OCI-LY1 (cell line): ENCODE measurements around the gene PGAP1.

Experiments used
- CTCF ChIP-seq: fragments of 200-600 bp; sonication (generic), shearing (Covaris generic); IDR thresholded peaks from 2 replicates; pipeline ENCODE4 v1.5.1; 2017; ENCODE audit warnings: mild to moderate bottlenecking, antibody characterized with exemption, low read length, moderate library complexity, mixed read lengths
- EZH2 ChIP-seq: fragments of 200-600 bp; sonication (generic), shearing (Covaris generic); IDR thresholded peaks from 2 replicates; pipeline ENCODE4 v1.8.0; 2017; ENCODE audit warnings: borderline replicate concordance, mixed run types, mild to moderate bottlenecking, antibody characterized with exemption, low read length, moderate library complexity, mixed read lengths

GRCh38 chr2:196962325-196962724 is 35.8 kb upstream of the PGAP1 start:
- TF ChIP-seq CTCF (no peak), EZH2 (no peak)
